ENCODE measurements around the gene MPZL3. TPM values are rescaled to one million over a fixed set of nuclear protein-coding genes. Genes with fewer than 3 reads are reported as not detected.

Gene MPZL3
- total RNA-seq, 1 experiment from 2014 or later, result 8.7 TPM

GRCh38 chr11:118202599-118203422 is 49.4 kb downstream of the MPZL3 start:
- H2AFZ ChIP-seq (ENCODE audit: low read depth, low read length, poor library complexity, severe bottlenecking), result no peak overlapping the region

More at GRCh38 chr11:118202599-118203422, 49.4 kb downstream of the MPZL3 start:
- no peak overlapping the region for H3K4me2 ChIP-seq (ENCODE audit: low read length)
- intact Hi-C loops (cut with micrococcal nuclease), result no loop called here
- no peaks in the 10 kb centered on the region for H3K27me3 ChIP-seq (ENCODE audit: insufficient read depth, low read length)
- no peaks in the 10 kb centered on the region for H3K9me2 ChIP-seq (ENCODE audit: insufficient read depth)
- TF ChIP-seq REST (IDR thresholded peaks at IDR 0.05; ENCODE audit: low read depth) (no peak), EGR1 (IDR thresholded peaks at IDR 0.05; ENCODE audit: low read depth) (no peak), RAD21 (IDR thresholded peaks at IDR 0.05; ENCODE audit: low read depth) (no peak), CTCF (IDR thresholded peaks at IDR 0.05 in 2 of 3, conservative IDR thresholded peaks at IDR 0.05 in 1 of 3; ENCODE audit: borderline replicate concordance in 1 of 3, insufficient read depth in 1 of 3, low read depth in 2 of 3, low read length in 2 of 3) (no peak), JUND (IDR thresholded peaks at IDR 0.05) (no peak), YY1 (IDR thresholded peaks at IDR 0.05; ENCODE audit: extremely low read depth, insufficient replicate concordance, low read depth, low read length) (no peak), TCF7L2 (IDR thresholded peaks at IDR 0.05; ENCODE audit: borderline replicate concordance, extremely low read depth, insufficient read depth, insufficient read length) (no peak), ELF1 (IDR thresholded peaks at IDR 0.05; ENCODE audit: borderline replicate concordance, low read depth) (no peak), ATF3 (IDR thresholded peaks at IDR 0.05) (no peak), CEBPB (IDR thresholded peaks at IDR 0.05; ENCODE audit: low read depth) (no peak), SIN3A (IDR thresholded peaks at IDR 0.05; ENCODE audit: low read depth) (no peak), FOSL1 (IDR thresholded peaks at IDR 0.05; ENCODE audit: low read depth) (no peak), EZH2 (IDR thresholded peaks at IDR 0.05) (no peak), SRF (IDR thresholded peaks at IDR 0.05; ENCODE audit: low read depth) (no peak), CBX3 (IDR thresholded peaks at IDR 0.05; ENCODE audit: low read depth) (no peak), POLR2A (IDR thresholded peaks at IDR 0.05; ENCODE audit: borderline replicate concordance, extremely low read depth, insufficient read depth, insufficient read length) (no peak), ZFX (IDR thresholded peaks at IDR 0.05) (no peak), ZNF274 (IDR thresholded peaks at IDR 0.05; ENCODE audit: low read depth, low read length) (no peak), ZBTB33 (IDR thresholded peaks at IDR 0.05; ENCODE audit: extremely low read depth, insufficient replicate concordance, low read length) (no peak), POLR2AphosphoS5 (IDR thresholded peaks at IDR 0.05; ENCODE audit: low read depth, low read length) (no peak)
- DNase-seq (ENCODE audit: low read depth, low spot score) (no peak), ATAC-seq (no peak)
- no peak overlapping the region for H3K27ac ChIP-seq (ENCODE audit: low read depth, low read length)
- H3K9ac ChIP-seq (ENCODE audit: low read length), result no peak overlapping the region
- no peaks in the 10 kb centered on the region for H4K20me1 ChIP-seq (ENCODE audit: insufficient read depth)
- H3K4me1 ChIP-seq (ENCODE audit: control insufficient read depth in 1 of 2, insufficient read depth in 2 of 2, low read length in 2 of 2), result peaks cover 0 to 9% of the 10 kb centered on the region in 2 experiments; a peak in 2 of 4 replicates
- no peaks in the 10 kb centered on the region for H3K9me3 ChIP-seq (ENCODE audit: control insufficient read depth in 1 of 2, insufficient read depth in 1 of 2, low read depth in 1 of 2, low read length in 2 of 2)
- H3K4me3 ChIP-seq (replicated peaks in 1 of 2; ENCODE audit: low read depth in 1 of 2, low read length in 2 of 2), result no peak overlapping the region
- RAD21 ChIA-PET (ENCODE audit: low non-redundant PET in 1 of 2, low total read pairs in 2 of 2, uncharacterized antibody in 2 of 2, unreplicated experiment in 2 of 2), result no interaction called here
- POLR2A ChIA-PET, result no interaction called here
- no peaks in the 10 kb centered on the region for H3K79me2 ChIP-seq (ENCODE audit: insufficient read depth, low read length)
- CTCF ChIA-PET, result no interaction called here
- no peaks in the 10 kb centered on the region for H3K36me3 ChIP-seq (ENCODE audit: control insufficient read depth in 1 of 2, insufficient read depth in 2 of 2, low read length in 2 of 2)
- BruUV-seq (replicated peaks), result no TSS peak
